ENCODE measurements around the gene TRPV5. TPM values are rescaled to one million over a fixed set of nuclear protein-coding genes. Genes with fewer than 3 reads are reported as not detected.

The TRPV5 gene
- total RNA-seq, 1 donor from 2014 or later, result not detected

- Mint-ChIP-seq H3K36me3 (no peaks in the 10 kb centered on the region), H3K4me3 (no peak overlapping the region), H3K27ac (no peak overlapping the region), H3K27me3 (peaks cover 6% of the 10 kb centered on the region), H3K4me1 (ENCODE audit: unreplicated experiment) (no peaks in the 10 kb centered on the region), H3K9me3 (no peaks in the 10 kb centered on the region)
- TF ChIP-seq CTCF (conservative IDR thresholded peaks at IDR 0.05), result no peak
- DNase-seq (ENCODE audit: extremely low spot score, unreplicated experiment), result no peak
These were observed 67.8 kb downstream of the TRPV5 start for GRCh38 chr7:142865766-142866165.

- Mint-ChIP-seq H3K27me3 (peaks cover 6% of the 10 kb centered on the region), H3K9me3 (no peaks in the 10 kb centered on the region), H3K36me3 (no peaks in the 10 kb centered on the region), H3K4me3 (no peak overlapping the region), H3K27ac (no peak overlapping the region), H3K4me1 (ENCODE audit: unreplicated experiment) (no peaks in the 10 kb centered on the region)
- no peak for TF ChIP-seq CTCF (conservative IDR thresholded peaks at IDR 0.05)
- DNase-seq (ENCODE audit: extremely low spot score, unreplicated experiment), result no peak
These were observed 68.4 kb downstream of the TRPV5 start for GRCh38 chr7:142864980-142865747.

- H3K9me3 Mint-ChIP-seq, result no peaks in the 10 kb centered on the region
- TF ChIP-seq CTCF (conservative IDR thresholded peaks at IDR 0.05), result no peak
- no peaks in the 10 kb centered on the region for H3K36me3 Mint-ChIP-seq
- H3K27me3 Mint-ChIP-seq, result peaks cover 6% of the 10 kb centered on the region
- DNase-seq (ENCODE audit: extremely low spot score, unreplicated experiment), result no peak
- no peak overlapping the region for H3K27ac Mint-ChIP-seq
- peaks cover 3% of the 10 kb centered on the region for H3K4me1 Mint-ChIP-seq (ENCODE audit: unreplicated experiment)
- no peak overlapping the region for H3K4me3 Mint-ChIP-seq
These were observed 69.5 kb downstream of the TRPV5 start for GRCh38 chr7:142863891-142864685.

GRCh38 chr7:142862786-142863400 is 70.7 kb downstream of the TRPV5 start:
- H3K4me3 Mint-ChIP-seq, result no peak overlapping the region
- no peak overlapping the region for H3K27ac Mint-ChIP-seq
- no peak for DNase-seq (ENCODE audit: extremely low spot score, unreplicated experiment)
- H3K9me3 Mint-ChIP-seq, result no peaks in the 10 kb centered on the region
- TF ChIP-seq CTCF (conservative IDR thresholded peaks at IDR 0.05), result no peak
- H3K36me3 Mint-ChIP-seq, result no peaks in the 10 kb centered on the region
- peaks cover 3% of the 10 kb centered on the region for H3K4me1 Mint-ChIP-seq (ENCODE audit: unreplicated experiment)
- peaks cover 6% of the 10 kb centered on the region for H3K27me3 Mint-ChIP-seq

GRCh38 chr7:142862351-142862750 is 71.2 kb downstream of the TRPV5 start:
- no peak overlapping the region for H3K27ac Mint-ChIP-seq

More at GRCh38 chr7:142862351-142862750, 71.2 kb downstream of the TRPV5 start:
- Mint-ChIP-seq H3K27me3 (peaks cover 6% of the 10 kb centered on the region), H3K4me1 (ENCODE audit: unreplicated experiment) (peaks cover 3% of the 10 kb centered on the region), H3K36me3 (no peaks in the 10 kb centered on the region), H3K4me3 (no peak overlapping the region), H3K9me3 (no peaks in the 10 kb centered on the region)
- TF ChIP-seq CTCF (conservative IDR thresholded peaks at IDR 0.05), result no peak
- DNase-seq (ENCODE audit: extremely low spot score, unreplicated experiment), result no peak

All from type B pancreatic cell (in vitro differentiated cells).